Peyer's patch (tissue), 4 donors: ENCODE measurements around the gene COX7C. TPM values are rescaled to one million over a fixed set of nuclear protein-coding genes. Genes with fewer than 3 reads are reported as not detected.
"Not testable (repeated sequence)": the region's sequence is repeated elsewhere in the genome, so short reads cannot be mapped to it uniquely, and the experiment has no call there.

Experiments
- DNase-seq, 3 donors: peaks; one replicate each; pipeline ENCODE4 v3.0.0-alpha.2; 2017 to 2019
- H3K27ac ChIP-seq, 4 donors: fragments of 200-600 bp; sonication (generic); one replicate each; pipeline ENCODE4 v1.5.1; 2016 to 2019
- H3K27me3 ChIP-seq, 2 donors: fragments of 200-600 bp; sonication (generic); one replicate each; pipeline ENCODE4 v1.5.1; 2019
- H3K36me3 ChIP-seq, 3 donors: fragments of 200-600 bp; sonication (generic); one replicate each; pipeline ENCODE4 v1.5.1; 2016 to 2019
- H3K4me1 ChIP-seq, 4 donors: fragments of 200-600 bp; sonication (generic); one replicate each; pipeline ENCODE4 v1.5.1; 2016 to 2019
- H3K4me3 ChIP-seq, 4 donors: fragments of 200-600 bp; sonication (generic); 1 replicate in 3 of 4; 2 replicates in 1 of 4; pipeline ENCODE4 v1.5.1; 2016 to 2019; ENCODE audit warnings: mild to moderate bottlenecking in 1 of 4
- H3K9me3 ChIP-seq, 4 donors: fragments of 200-600 bp; sonication (generic); one replicate each; pipeline ENCODE4 v1.5.1; 2016 to 2019; ENCODE audit warnings: mild to moderate bottlenecking in 1 of 4
- POLR2A ChIP-seq, 2 donors: fragments of 450-650 bp; IDR thresholded peaks; one replicate each; pipeline ENCODE4 v1.5.1; 2017; ENCODE audit warnings: antibody characterized with exemption in 2 of 2, mild to moderate bottlenecking in 2 of 2, moderate library complexity in 2 of 2
- total RNA-seq, 4 donors: library from RNA; depleted of rRNA; stranded (reverse); fragments of >200 nt; gene quantifications; one replicate each; pipeline ENCODE4 v1.1.0, GENCODE V29; 2016
- TF ChIP-seq, protein P1 (sequence below), 6 experiments: fragments of 450-650 bp in 4 of 6; fragments of 200-600 bp in 2 of 6; sonication (generic) in 1 of 6; IDR thresholded peaks; one replicate each; pipeline ENCODE4 v1.5.1; 2017 to 2019; ENCODE audit warnings: antibody characterized with exemption in 6 of 6, mild to moderate bottlenecking in 3 of 6, moderate library complexity in 1 of 6

The COX7C gene, protein sequence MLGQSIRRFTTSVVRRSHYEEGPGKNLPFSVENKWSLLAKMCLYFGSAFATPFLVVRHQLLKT
- 100 to 1,000 TPM; 261 to 650 (median 538) TPM for total RNA-seq

DNA sequence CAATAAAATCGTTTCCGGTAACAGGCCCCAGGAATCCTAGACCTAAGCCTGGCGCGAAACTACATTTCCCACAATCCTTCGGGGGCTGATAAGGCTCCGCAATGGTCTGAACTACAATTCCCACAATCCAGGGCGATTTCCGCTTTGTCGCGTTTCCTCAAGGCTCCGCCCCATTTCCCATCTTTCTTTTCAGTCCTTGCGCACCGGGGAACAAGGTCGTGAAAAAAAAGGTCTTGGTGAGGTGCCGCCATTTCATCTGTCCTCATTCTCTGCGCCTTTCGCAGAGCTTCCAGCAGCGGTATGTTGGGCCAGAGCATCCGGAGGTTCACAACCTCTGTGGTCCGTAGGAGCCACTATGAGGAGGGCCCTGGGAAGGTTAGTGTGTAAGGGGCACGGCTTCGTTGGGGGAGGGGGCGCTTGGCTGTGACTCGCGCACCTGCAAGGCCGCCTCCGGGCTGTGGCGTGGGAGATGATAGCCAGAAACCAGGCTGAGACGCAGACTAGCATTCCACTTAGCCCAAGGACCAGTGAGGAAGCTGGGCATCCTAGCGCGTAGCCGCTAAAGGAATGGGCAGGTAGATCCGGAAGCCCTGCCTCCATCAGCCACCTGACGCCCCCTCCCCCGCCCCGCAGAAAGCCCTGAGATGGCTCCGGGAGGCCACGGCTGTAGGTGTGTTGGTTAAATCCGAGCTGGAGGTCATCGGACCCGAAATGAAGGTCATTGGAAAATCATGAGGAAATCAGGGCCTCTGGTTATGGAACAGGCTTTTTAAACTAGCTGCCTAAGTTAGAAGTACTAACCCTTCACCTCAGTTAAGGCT, at the start of gene COX7C:
Gene COX7C, plus strand, starts transcription at position 186 of the 821 bp plus-strand sequence. Its CDS starts 115 bp downstream, at position 301.
- H3K27ac ChIP-seq, result peak within 1 kb of the TSS; percentile 84 to 94 (median 88)

DNA sequence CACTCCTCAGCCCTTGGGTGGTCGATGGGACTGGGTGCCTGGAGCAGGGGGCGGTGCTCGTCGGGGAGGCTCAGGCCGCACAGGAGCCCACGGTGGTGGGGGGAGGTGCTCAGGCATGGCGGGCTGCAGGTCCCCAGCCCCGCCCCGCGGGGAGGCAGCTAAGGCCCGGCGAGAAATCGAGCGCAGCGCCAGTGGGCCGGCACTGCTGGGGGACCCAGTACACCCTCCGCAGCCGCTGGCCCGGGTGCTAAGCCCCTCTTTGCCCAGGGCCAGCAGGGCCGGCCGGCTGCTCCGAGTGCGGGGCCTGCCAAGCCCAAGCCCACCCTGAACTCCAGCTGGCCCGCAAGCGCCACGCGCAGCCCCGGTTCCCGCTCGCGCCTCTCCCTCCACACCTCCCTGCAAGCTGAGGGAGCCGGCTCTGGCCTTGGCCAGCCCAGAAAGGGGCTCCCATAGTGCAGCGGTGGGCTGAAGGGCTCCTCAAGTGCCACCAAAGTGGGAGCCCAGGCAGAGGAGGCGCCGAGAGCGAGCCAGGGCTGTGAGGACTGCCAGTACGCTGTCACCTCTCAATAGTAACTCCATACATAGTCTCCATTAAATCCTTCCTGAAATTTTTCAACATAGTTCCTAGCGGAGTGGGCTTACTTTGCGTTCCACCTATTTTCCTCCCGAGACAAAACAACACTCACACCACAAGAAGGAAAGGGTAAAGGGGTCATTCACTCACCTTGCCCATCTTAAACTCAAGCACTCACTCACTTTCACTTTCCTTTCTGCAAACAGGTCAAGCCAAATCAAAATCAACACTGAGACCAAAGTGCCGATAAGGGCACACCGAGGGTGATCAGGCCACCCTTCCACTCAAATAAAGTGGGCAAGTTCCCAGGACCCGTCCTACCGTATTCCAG, 48.0 kb upstream of the COX7C start:
- not testable (repeated sequence) for H3K9me3 ChIP-seq, H3K4me1 ChIP-seq, H3K27ac ChIP-seq, DNase-seq, H3K4me3 ChIP-seq, H3K27me3 ChIP-seq, H3K36me3 ChIP-seq

More for the DNA sequence above, at the start of gene COX7C:
- Histone ChIP-seq H3K27me3 (no peaks in the 10 kb centered on the region), H3K4me3 (peak within 1 kb of the TSS; percentile 67 to 97 (median 84)), H3K9me3 (no peaks in the 10 kb centered on the region), H3K36me3 (peaks cover 0 to 34% (median 0%) of the 10 kb centered on the region in 3 donors), H3K4me1 (peaks cover 0 to 10% (median 0%) of the 10 kb centered on the region in 4 donors)
- peak; percentile 85 to 98 (median 94) for DNase-seq
- peak; percentile 84 to 92 for TF ChIP-seq POLR2A (IDR thresholded peaks at IDR 0.05)
- TF ChIP-seq, protein P1, sequence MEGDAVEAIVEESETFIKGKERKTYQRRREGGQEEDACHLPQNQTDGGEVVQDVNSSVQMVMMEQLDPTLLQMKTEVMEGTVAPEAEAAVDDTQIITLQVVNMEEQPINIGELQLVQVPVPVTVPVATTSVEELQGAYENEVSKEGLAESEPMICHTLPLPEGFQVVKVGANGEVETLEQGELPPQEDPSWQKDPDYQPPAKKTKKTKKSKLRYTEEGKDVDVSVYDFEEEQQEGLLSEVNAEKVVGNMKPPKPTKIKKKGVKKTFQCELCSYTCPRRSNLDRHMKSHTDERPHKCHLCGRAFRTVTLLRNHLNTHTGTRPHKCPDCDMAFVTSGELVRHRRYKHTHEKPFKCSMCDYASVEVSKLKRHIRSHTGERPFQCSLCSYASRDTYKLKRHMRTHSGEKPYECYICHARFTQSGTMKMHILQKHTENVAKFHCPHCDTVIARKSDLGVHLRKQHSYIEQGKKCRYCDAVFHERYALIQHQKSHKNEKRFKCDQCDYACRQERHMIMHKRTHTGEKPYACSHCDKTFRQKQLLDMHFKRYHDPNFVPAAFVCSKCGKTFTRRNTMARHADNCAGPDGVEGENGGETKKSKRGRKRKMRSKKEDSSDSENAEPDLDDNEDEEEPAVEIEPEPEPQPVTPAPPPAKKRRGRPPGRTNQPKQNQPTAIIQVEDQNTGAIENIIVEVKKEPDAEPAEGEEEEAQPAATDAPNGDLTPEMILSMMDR (IDR thresholded peaks at IDR 0.05), result no peak

DNA sequence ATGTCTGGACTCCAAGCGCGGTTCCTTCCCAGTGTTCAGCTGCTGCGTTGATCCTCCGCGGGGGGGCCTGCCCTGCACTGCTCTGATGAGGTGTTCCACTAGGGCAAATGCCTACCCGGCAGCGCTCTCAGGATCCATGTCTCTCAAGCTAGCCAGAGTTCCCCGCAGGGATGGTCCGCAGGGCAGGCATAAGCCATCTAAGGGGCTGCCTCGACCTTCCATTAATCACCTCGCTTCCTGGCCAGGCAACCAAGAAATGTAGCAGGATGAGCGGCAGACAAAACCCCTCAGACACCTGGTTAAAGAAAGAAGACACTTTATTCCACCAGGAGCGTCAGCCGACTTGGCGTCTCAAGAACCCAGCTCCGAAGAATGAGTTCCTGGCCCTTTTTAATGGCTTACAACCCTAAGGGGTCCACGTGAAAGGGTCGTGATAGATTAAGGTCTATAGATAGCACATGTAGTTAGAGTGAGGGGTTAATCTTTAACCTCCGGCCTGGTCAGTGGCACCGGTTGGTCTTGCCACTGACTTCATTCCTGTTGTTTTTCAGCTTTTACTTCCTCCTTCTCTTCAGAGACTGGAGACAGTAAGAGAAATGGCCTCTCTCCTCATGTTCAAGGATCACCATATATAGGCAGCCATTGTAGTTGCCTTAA, 47.2 kb upstream of the COX7C start:
- no peaks in the 10 kb centered on the region for H3K9me3 ChIP-seq
- TF ChIP-seq, protein P1 (IDR thresholded peaks at IDR 0.05), result no peak
- no peak for TF ChIP-seq POLR2A (IDR thresholded peaks at IDR 0.05)
- DNase-seq, result no peak
- no peak overlapping the region for H3K27ac ChIP-seq
- no peaks in the 10 kb centered on the region for H3K4me1 ChIP-seq
- H3K27me3 ChIP-seq, result no peaks in the 10 kb centered on the region
- no peak overlapping the region for H3K4me3 ChIP-seq
- H3K36me3 ChIP-seq, result no peaks in the 10 kb centered on the region

DNA sequence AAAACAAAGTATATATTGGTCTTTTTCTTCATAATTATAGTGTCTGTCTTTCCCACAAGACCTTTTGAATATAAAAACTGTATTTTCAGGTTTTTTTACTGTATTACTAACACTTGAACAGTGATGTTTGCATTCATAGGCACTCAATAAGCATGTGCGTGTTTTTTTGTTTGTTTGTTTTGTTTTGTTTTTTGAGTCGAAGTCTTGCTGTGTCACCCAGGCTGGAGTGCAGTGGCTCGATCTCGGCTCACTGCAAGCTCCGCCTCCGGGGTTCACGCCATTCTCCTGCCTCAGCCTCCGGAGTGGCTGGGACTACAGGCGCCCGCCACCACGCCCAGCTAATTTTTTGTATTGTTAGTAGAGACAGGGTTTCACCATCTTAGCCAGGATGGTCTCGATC, 46.6 kb upstream of the COX7C start:
- not testable (repeated sequence) for DNase-seq, H3K4me1 ChIP-seq, H3K4me3 ChIP-seq, H3K9me3 ChIP-seq, H3K27me3 ChIP-seq, H3K27ac ChIP-seq, H3K36me3 ChIP-seq

DNA sequence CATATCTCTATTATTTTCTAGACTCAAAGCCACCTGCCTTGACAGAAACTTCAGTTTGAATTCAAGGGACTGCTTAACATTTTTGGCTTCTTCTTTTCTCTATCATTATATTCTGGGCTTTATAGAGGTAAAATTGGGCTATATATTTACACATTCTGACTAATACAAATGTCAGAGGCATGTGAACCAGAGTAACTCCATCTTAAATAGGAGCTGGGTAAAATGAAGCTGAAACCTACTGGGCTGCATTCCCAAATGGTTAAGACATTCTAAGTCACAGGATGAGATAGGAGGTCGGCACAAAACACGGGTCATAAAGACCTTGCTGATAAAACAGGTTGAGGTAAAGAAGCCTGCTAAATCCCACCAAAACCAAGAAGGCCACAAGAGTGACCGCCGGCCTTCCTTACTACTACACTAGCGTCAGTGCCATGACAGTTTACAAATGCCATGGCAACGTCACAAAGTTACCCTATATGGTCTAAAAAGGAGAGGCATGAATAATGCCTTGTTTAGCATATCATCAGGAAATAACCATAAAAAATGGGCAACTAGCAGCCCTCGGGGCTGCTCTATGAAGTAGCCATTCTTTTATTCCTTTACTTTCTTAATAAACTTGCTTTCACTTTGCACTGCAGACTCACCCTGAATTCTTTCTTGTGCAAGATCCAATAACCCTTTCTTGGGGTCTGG, 44.8 kb upstream of the COX7C start:
- Histone ChIP-seq H3K36me3 (no peaks in the 10 kb centered on the region), H3K27ac (no peak overlapping the region), H3K4me3 (no peak overlapping the region), H3K27me3 (no peaks in the 10 kb centered on the region), H3K9me3 (no peaks in the 10 kb centered on the region), H3K4me1 (no peaks in the 10 kb centered on the region)
- DNase-seq, result no peak
- TF ChIP-seq POLR2A (IDR thresholded peaks at IDR 0.05), result no peak
- TF ChIP-seq, protein P1 (IDR thresholded peaks at IDR 0.05), result no peak

DNA sequence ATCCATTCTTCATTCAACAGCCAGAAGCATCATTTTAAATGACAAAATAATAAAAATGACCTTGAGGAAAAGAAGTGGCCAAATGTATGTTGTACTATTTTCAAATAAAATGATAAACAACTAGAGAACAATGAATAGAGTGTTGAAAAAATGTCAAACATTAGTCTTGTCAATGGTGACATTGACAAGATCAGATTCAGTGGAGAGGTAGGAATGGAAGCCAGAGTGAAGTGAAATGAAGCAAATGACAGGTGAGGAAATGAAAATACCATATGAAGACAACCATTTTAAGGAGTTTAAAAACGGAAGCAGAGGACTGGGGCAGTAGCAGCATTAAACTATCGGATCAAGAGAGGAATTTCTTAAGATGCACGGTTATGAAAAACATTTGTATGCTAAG, 38.2 kb upstream of the COX7C start:
- Histone ChIP-seq H3K27ac (no peak overlapping the region), H3K4me1 (no peaks in the 10 kb centered on the region), H3K36me3 (no peaks in the 10 kb centered on the region), H3K4me3 (no peak overlapping the region), H3K27me3 (no peaks in the 10 kb centered on the region), H3K9me3 (no peaks in the 10 kb centered on the region)
- DNase-seq, result no peak
- no peak for TF ChIP-seq POLR2A (IDR thresholded peaks at IDR 0.05)
- TF ChIP-seq, protein P1 (IDR thresholded peaks at IDR 0.05), result no peak
